A673 (cell line): ENCODE results near the gene SECTM1. TPM values are rescaled to one million over a fixed set of nuclear protein-coding genes. Genes with fewer than 3 reads are reported as not detected.

ENCODE experiments used
- BruUV-seq: library from RNA; stranded (reverse); fragments of 400-500 nt; replicated peaks from 2 replicates; lab custom pipeline; 2021; lab: Mats Ljungman, UMichigan
- CTCF ChIA-PET: fragments of 300-600 bp; sonication (Branson Sonifier 250); formaldehyde crosslinking; loops from one replicate; lab custom pipeline; 2022; ENCODE audit warnings: antibody characterized with exemption; lab: Charles Lee
- POLR2A ChIA-PET: fragments of 300-600 bp; sonication (Branson Sonifier 250); formaldehyde crosslinking; loops from one replicate; lab custom pipeline; 2022; ENCODE audit warnings: antibody characterized with exemption; ENCODE audit not compliant: low non-redundant PET; lab: Charles Lee
- DNase-seq: peaks from one replicate; pipeline ENCODE4 v3.0.0-alpha.2; 2015; ENCODE audit warnings: low spot score
- H3K27ac ChIP-seq: fragments of 200-600 bp; sonication (generic); 2 replicates; pipeline ENCODE4 v1.5.1; 2016; ENCODE audit warnings: mixed run types, low read depth, mild to moderate bottlenecking, mixed read lengths, antibody characterized with exemption, low read length; ENCODE audit not compliant: poor library complexity, severe bottlenecking
- H3K27me3 ChIP-seq: fragments of 200-600 bp; sonication (generic); replicated peaks from 2 replicates; pipeline ENCODE4 v1.6.1; 2017; ENCODE audit warnings: mixed run types, low read depth, mild to moderate bottlenecking, mixed read lengths, antibody characterized with exemption, low read length; ENCODE audit not compliant: insufficient read depth, poor library complexity
- H3K36me3 ChIP-seq: fragments of 200-600 bp; sonication (generic); 2 replicates; pipeline ENCODE4 v1.6.1; 2016; ENCODE audit warnings: mixed run types, mild to moderate bottlenecking, mixed read lengths, antibody characterized with exemption, low read length; ENCODE audit not compliant: insufficient read depth, poor library complexity, severe bottlenecking
- H3K4me1 ChIP-seq: fragments of 200-600 bp; sonication (generic); 2 replicates; pipeline ENCODE4 v1.6.1; 2017; ENCODE audit warnings: mixed run types, mild to moderate bottlenecking, mixed read lengths, antibody characterized with exemption, low read length; ENCODE audit not compliant: insufficient read depth, poor library complexity, severe bottlenecking
- H3K4me3 ChIP-seq: fragments of 200-600 bp; sonication (generic); 2 replicates; pipeline ENCODE4 v1.5.1; 2016; ENCODE audit warnings: low read depth, mixed run types, mild to moderate bottlenecking, mixed read lengths, low read length; ENCODE audit not compliant: poor library complexity, severe bottlenecking
- H3K9me3 ChIP-seq: fragments of 200-600 bp; sonication (generic); 2 replicates; pipeline ENCODE4 v1.6.1; 2016; ENCODE audit warnings: mixed run types, low read depth, mild to moderate bottlenecking, mixed read lengths, antibody characterized with exemption, low read length; ENCODE audit not compliant: poor library complexity, severe bottlenecking
- CTCF ChIP-seq: fragments of 300-800, 200-600 bp; sonication (generic); conservative IDR thresholded peaks from 2 replicates; pipeline ENCODE4 v1.5.1; 2017; ENCODE audit warnings: low read depth, mild to moderate bottlenecking, antibody characterized with exemption, low read length, moderate library complexity, mixed read lengths
- EZH2 ChIP-seq: fragments of 200-600 bp; sonication (generic); IDR thresholded peaks from 2 replicates; pipeline ENCODE4 v1.6.1; 2017; ENCODE audit warnings: borderline replicate concordance, low read depth, mild to moderate bottlenecking, mixed read lengths, antibody characterized with exemption, low read length; ENCODE audit not compliant: poor library complexity, severe bottlenecking
- intact Hi-C: fragments of 100-400 bp; cut with micrococcal nuclease; formaldehyde crosslinking; loops from one replicate; pipeline ENCODE4 v1.10.0; 2022; ENCODE audit not compliant: unreplicated experiment
- total RNA-seq: library from RNA; stranded (reverse); gene quantifications from 2 replicates; pipeline ENCODE4 v1.2.3, GENCODE V29; 2021

Gene SECTM1
- total RNA-seq, 1 experiment from 2014 or later = 1.4 TPM

GRCh38 chr17:82287868-82288801, 45.4 kb downstream of the SECTM1 start:
- intact Hi-C loops = no loop called here
- no peak overlapping the region for H3K4me3 ChIP-seq
- ChIA-PET POLR2A (no interaction called here), CTCF (no interaction called here)
- H3K27ac ChIP-seq = no peak overlapping the region
- H3K36me3 ChIP-seq = no peaks in the 10 kb centered on the region
- no peak for DNase-seq
- H3K27me3 ChIP-seq = no peaks in the 10 kb centered on the region
- no peaks in the 10 kb centered on the region for H3K9me3 ChIP-seq
- no peak for TF ChIP-seq CTCF
- no peak for TF ChIP-seq EZH2
- no TSS peak for BruUV-seq
- peaks cover 8% of the 10 kb centered on the region for H3K4me1 ChIP-seq

GRCh38 chr17:82287013-82287867, 46.3 kb downstream of the SECTM1 start:
- Histone ChIP-seq H3K36me3 (no peaks in the 10 kb centered on the region), H3K27me3 (no peaks in the 10 kb centered on the region), H3K4me3 (no peak overlapping the region), H3K9me3 (no peaks in the 10 kb centered on the region), H3K4me1 (peaks cover 9% of the 10 kb centered on the region), H3K27ac (no peak overlapping the region)
- no peak for DNase-seq
- intact Hi-C loops = no loop called here
- TF ChIP-seq EZH2 (no peak), CTCF (no peak)
- ChIA-PET CTCF (no interaction called here), POLR2A (no interaction called here)
- BruUV-seq = no TSS peak

- H3K27me3 ChIP-seq = no peaks in the 10 kb centered on the region
- no peaks in the 10 kb centered on the region for H3K36me3 ChIP-seq
- no peak for DNase-seq
- intact Hi-C loops = no loop called here
- no TSS peak for BruUV-seq
- CTCF ChIA-PET = no interaction called here
- peaks cover 9% of the 10 kb centered on the region for H3K4me1 ChIP-seq
- no peak overlapping the region for H3K4me3 ChIP-seq
- no peaks in the 10 kb centered on the region for H3K9me3 ChIP-seq
- no peak overlapping the region for H3K27ac ChIP-seq
- TF ChIP-seq EZH2 = no peak
- POLR2A ChIA-PET = interaction anchor here (0.7 kb wide), 1 partner anchor 46 kb away, joined by 3 read pairs; no protein-coding TSS in a partner anchor
Measured at GRCh38 chr17:82285141-82285540, 48.4 kb downstream of the SECTM1 start.
